ENCODE measurements around the gene VPS33B.
A peak's percentile ranks its signal among the peaks of the same experiment; 100 is the strongest.

The VPS33B gene

DNA sequence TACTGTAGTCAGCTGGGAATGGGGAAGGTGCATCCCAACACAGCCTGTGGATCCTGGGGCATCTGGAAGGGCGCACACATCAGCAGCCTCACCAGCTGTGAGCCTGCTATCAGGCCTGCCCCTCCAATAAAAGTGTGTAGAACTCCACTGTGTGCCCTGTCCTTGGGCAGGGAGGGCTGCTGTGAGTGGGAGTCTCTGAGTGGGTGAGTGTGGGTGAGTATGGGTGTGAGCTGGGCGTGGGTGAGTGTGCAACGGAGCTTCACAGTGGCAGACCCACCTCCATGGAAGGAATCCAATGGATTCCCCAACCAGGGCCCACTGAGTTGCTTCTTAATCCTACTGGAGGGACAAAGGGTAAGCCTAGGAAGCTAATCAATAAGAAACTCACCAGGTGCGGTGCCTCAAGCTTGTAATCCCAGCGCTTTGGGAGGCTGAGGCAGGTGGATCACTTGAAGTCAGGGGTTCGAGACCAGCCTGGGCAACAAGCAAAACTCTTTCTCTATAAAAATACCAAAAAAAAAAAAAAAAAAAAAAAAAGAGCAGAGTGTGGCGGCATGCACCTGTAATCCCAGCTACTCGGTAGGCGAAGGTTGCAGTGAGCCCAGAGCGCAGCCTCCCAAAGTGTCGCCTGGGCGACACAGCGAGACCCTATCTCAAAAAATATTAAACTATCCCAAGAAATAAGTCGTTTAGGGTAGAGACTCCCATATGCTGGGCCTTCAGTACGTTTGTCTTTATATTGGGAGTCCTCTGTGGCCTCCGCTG lies 68.3 kb downstream of the VPS33B start:
- H3K4me3 ChIP-seq (ENCODE audit: low read depth, low read length): peak overlapping the region; percentile 79
- TF ChIP-seq, protein P1, sequence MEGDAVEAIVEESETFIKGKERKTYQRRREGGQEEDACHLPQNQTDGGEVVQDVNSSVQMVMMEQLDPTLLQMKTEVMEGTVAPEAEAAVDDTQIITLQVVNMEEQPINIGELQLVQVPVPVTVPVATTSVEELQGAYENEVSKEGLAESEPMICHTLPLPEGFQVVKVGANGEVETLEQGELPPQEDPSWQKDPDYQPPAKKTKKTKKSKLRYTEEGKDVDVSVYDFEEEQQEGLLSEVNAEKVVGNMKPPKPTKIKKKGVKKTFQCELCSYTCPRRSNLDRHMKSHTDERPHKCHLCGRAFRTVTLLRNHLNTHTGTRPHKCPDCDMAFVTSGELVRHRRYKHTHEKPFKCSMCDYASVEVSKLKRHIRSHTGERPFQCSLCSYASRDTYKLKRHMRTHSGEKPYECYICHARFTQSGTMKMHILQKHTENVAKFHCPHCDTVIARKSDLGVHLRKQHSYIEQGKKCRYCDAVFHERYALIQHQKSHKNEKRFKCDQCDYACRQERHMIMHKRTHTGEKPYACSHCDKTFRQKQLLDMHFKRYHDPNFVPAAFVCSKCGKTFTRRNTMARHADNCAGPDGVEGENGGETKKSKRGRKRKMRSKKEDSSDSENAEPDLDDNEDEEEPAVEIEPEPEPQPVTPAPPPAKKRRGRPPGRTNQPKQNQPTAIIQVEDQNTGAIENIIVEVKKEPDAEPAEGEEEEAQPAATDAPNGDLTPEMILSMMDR (IDR thresholded peaks at IDR 0.05; ENCODE audit: insufficient read depth, low read depth, low read length, missing control alignments): no peak
- DNase-seq (ENCODE audit: low read depth): no peak

DNA sequence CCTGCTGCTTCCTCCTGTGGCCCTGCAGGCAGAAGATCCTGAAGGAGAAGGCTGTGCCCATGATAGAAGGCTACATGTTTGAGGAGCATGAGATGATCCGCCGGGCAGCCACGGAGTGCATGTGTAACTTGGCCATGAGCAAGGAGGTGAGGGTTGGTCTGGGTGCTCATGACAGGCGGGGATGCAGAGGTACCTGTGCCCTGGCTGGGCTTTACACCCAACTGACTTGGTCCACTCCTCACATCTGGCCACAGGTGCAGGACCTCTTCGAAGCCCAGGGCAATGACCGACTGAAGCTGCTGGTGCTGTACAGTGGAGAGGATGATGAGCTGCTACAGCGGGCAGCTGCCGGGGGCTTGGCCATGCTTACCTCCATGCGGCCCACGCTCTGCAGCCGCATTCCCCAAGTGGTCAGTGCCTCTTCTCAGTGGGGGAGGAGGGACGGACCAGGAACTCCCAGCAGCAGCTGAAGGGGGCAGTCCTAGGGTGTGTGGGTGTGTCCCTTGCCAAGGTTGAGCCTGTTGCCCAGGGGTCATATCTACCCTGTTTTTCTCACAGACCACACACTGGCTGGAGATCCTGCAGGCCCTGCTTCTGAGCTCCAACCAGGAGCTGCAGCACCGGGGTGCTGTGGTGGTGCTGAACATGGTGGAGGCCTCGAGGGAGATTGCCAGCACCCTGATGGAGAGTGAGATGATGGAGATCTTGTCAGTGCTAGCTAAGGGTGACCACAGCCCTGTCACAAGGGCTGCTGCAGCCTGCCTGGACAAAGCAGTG lies 69.3 kb downstream of the VPS33B start:
- TF ChIP-seq, protein P1 (IDR thresholded peaks at IDR 0.05; ENCODE audit: insufficient read depth, low read depth, low read length, missing control alignments): no peak
- no peak for DNase-seq (ENCODE audit: low read depth)

GRCh38 chr15:90950676-90951075 lies 71.7 kb downstream of the VPS33B start:
- no peak overlapping the region for H3K4me3 ChIP-seq (ENCODE audit: low read depth, low read length)
- TF ChIP-seq, protein P1 (IDR thresholded peaks at IDR 0.05; ENCODE audit: insufficient read depth, low read depth, low read length, missing control alignments): no peak
- DNase-seq (ENCODE audit: low read depth): no peak

More for the DNA sequence above, 69.3 kb downstream of the VPS33B start:
- H3K4me3 ChIP-seq (ENCODE audit: low read depth, low read length): no peak overlapping the region

GRCh38 chr15:90949979-90950675 lies 72.3 kb downstream of the VPS33B start:
- TF ChIP-seq, protein P1 (IDR thresholded peaks at IDR 0.05; ENCODE audit: insufficient read depth, low read depth, low read length, missing control alignments): no peak
- H3K4me3 ChIP-seq (ENCODE audit: low read depth, low read length): no peak overlapping the region
- DNase-seq (ENCODE audit: low read depth): no peak

Measured in GM12865 (cell line).